ENCODE results near the gene EMD.
A peak's percentile ranks its signal among the peaks of the same experiment; 100 is the strongest.
"Not testable (repeated sequence)": the region's sequence is repeated elsewhere in the genome, so short reads cannot be mapped to it uniquely, and the experiment has no call there.

EMD gene

DNA sequence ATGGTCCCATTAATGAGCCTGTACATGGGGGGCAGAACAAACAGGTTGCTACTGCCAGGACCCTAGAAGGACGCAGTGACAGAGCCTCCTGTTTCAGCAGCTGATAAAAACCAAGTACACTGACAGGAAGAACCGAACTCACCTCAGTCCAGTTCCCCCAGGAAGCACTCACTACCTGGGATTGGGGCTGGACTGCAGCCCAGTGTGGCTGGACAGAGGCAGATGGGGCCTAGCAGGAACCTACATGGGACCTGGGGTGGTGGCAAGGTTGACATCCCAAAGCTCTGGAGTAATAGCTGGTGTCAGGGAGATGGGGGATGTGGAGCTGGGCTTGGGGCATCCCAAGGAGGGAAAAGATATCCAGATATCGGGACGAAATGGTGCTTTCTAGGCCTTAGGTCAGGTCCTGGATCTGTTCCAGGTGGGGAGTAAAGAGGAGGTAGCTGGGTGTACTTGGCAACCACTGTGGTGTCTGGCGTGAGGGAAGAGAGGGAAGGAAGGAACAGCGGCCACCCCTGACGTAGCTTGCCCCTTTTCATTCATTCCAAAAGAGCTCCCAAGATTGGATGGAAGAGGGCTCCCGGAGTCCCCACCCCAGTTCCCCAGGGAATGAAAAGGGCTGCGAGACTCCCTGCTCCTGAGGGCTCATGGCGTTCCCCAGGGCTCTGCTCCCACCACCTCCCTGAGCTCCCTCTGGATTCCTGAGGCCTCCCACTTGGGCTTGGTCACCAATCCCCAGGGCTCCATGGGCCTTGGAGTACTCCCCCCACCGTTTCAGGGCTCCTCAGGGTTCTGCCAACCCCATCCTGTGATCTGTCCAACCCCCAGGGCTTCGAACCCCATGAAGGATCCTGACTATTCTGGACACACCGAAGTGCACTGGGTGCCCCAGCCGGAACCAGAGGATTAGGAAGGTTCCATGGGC is 4.5 kb downstream of the EMD start:
- Mint-ChIP-seq H3K9me3 (peaks cover 25% of the 10 kb centered on the region), H3K4me1 (peaks cover 14% of the 10 kb centered on the region), H3K4me3 (no peak overlapping the region), H3K36me3 (ENCODE audit: low read depth) (peaks cover 4% of the 10 kb centered on the region), H3K27me3 (ENCODE audit: low read depth, poor library complexity) (peaks cover 3% of the 10 kb centered on the region), H3K27ac (no peak overlapping the region)
- TF ChIP-seq CTCF (IDR thresholded peaks at IDR 0.05) = no peak
- no peak for DNase-seq

- no peak for DNase-seq
- Mint-ChIP-seq H3K36me3 (ENCODE audit: low read depth) (peaks cover 4% of the 10 kb centered on the region), H3K4me1 (peaks cover 14% of the 10 kb centered on the region), H3K27me3 (ENCODE audit: low read depth, poor library complexity) (peaks cover 3% of the 10 kb centered on the region), H3K4me3 (no peak overlapping the region), H3K9me3 (peaks cover 25% of the 10 kb centered on the region), H3K27ac (no peak overlapping the region)
- TF ChIP-seq CTCF (IDR thresholded peaks at IDR 0.05) = no peak
Measured at GRCh38 chrX:154384284-154384892, 5.3 kb downstream of the EMD start.

- not testable (repeated sequence) for H3K27ac Mint-ChIP-seq; H3K27me3 Mint-ChIP-seq (ENCODE audit: low read depth, poor library complexity); DNase-seq; H3K36me3 Mint-ChIP-seq (ENCODE audit: low read depth); H3K4me3 Mint-ChIP-seq; H3K4me1 Mint-ChIP-seq; H3K9me3 Mint-ChIP-seq
Measured at GRCh38 chrX:154388094-154388493, 9.0 kb downstream of the EMD start.

DNA sequence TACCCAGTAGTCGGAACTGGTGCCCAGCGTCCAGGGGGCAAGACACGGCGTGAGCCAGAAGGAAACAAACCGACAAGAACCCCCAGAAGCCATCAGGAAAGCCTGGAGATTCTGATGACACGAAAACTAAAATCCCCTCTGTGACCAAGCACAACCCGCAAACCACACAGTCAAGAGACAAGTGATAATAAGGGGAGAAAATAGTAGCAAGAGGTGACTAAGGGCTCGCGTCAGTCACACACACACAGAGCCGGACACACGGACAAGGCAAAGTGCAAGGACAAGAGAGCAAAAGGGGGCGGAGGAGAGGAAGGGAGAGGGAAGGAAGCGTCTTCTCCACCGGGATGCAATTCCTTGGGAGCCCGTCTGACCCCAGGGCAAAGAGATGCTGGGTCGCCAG is 9.6 kb downstream of the EMD start:
- not testable (repeated sequence) for H3K27me3 Mint-ChIP-seq (ENCODE audit: low read depth, poor library complexity); H3K4me1 Mint-ChIP-seq; H3K4me3 Mint-ChIP-seq; H3K36me3 Mint-ChIP-seq (ENCODE audit: low read depth); DNase-seq; H3K9me3 Mint-ChIP-seq; H3K27ac Mint-ChIP-seq

DNA sequence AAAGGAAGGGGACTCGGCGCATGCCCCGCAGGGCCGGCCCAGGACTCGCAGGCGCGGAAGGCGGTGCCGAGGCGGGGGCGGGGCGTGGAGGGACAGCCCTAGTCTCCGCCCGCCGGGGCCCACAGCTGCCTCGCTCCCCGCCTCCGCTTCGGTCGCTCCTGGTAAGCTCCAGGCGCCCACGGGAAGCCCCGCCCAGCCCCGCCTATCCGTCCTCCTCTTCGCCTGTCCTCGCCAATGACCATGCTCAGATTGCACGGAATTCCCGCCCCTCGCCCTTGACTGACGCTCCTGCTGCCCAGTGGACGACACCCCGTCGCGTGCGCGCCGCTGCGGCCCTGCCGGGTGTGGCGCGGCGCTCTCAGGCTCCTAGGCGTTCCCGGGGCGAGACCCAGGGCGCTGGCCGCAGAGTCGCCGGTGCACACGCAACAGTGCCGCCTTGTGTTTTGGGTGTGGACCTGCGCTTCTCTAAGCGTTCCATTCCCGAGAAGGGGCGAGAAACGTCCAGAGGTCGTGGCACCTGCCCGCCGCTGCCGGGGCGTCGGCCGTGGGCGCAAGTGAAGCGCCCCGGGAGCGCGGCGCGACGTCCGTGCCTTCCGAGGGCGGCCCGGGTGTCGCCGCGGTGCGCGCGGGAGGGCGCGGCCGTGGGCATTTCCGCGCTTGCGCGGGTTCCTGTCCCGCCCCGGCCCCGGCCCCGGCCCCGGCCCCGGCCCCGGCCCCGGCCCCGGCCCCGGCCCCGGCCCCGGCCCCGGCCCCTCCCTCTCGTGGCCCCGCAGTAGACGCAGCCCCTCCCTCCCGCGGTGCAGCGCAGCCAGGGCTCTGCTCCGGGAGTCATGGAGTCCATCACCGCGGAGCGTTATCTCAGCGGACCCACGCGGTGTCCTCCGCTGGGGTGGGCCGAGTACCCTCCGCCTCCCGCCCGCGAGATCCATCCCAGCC is 11.0 kb downstream of the EMD start:
- DNase-seq; H3K4me1 Mint-ChIP-seq; H3K4me3 Mint-ChIP-seq; H3K36me3 Mint-ChIP-seq (ENCODE audit: low read depth); H3K27me3 Mint-ChIP-seq (ENCODE audit: low read depth, poor library complexity); H3K9me3 Mint-ChIP-seq; H3K27ac Mint-ChIP-seq: not testable (repeated sequence)

DNA sequence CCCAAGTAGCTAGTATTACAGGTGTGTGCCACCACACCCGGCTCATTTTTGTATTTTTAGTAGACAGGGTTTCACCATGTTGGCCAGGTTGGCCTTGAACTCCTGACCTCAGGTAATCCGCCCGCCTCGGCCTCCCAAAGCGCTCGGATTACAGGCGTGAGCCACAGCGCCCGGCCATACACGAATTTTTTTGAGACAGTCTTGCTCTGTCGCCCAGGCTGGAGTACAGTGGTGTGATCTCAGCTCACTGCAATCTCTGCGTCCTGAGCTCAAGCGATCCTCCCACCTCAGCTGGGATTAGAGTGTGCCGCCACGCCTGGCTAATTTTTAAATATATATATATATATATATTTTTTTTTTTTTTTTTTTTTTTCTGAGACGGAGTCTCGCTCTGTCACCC is 17.3 kb downstream of the EMD start:
- Mint-ChIP-seq H3K9me3 (peaks cover 37% of the 10 kb centered on the region), H3K4me1 (peaks cover 19% of the 10 kb centered on the region), H3K36me3 (ENCODE audit: low read depth) (peaks cover 21% of the 10 kb centered on the region)
- not testable (repeated sequence) for H3K27ac Mint-ChIP-seq; H3K4me3 Mint-ChIP-seq; DNase-seq; H3K27me3 Mint-ChIP-seq (ENCODE audit: low read depth, poor library complexity)

DNA sequence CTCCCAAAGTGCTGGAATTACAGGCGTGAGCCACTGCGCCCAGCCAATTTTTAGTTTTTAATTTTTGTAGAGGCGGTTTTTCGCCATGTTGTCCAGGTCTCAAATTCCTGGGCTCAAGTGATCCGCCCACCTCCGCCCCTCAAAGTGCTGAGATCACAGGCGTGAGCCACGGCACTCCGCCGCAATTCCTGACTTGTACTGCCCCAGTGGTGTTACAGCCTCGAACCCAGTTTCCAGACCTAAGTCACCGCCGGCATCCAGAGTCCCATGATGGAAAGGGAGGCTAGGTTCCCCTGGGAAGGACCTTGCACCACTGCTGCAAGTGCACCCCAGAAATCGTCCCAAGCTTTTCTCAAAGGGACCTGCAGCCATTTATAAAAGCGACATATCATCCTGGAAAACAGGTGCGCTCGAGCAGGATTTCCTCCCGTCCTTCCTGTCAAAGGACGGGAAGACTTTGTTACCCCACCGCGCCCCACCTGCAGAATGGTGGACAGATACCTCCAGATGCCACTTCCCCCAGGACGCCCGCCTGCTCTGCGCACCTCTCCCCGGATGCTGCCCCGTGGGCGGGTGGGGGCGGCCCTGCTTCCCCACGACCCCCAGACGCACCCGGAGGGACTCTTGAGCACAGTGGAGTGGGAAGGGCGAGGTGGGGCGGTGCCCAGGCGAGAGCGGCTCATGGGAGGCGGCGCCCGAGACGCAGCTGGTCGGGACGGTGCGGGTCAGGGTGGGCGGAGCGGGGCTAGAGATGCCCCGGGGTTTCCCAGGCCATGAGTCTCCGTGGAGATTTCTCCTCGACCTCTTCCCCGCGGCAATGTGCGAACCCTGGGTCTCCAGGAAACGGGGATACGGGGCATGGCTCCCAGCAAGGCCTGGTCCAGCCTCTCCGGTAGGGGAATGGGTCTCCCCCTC is 18.1 kb downstream of the EMD start:
- H3K4me1 Mint-ChIP-seq = peaks cover 19% of the 10 kb centered on the region
- peak; percentile 63 for DNase-seq
- TF ChIP-seq CTCF (IDR thresholded peaks at IDR 0.05) = no peak
- H3K4me3 Mint-ChIP-seq = peak overlapping the region; percentile 98
- H3K27me3 Mint-ChIP-seq (ENCODE audit: low read depth, poor library complexity) = peaks cover 7% of the 10 kb centered on the region
- peaks cover 40% of the 10 kb centered on the region for H3K9me3 Mint-ChIP-seq
- H3K36me3 Mint-ChIP-seq (ENCODE audit: low read depth) = peaks cover 21% of the 10 kb centered on the region
- H3K27ac Mint-ChIP-seq = peak overlapping the region; percentile 99
